GM21737 (cell line): ENCODE data around the gene SLC24A3.

Experiments
- ATAC-seq: cut with Tn5 transposase; IDR thresholded peaks from one replicate; pipeline ENCODE4 v1.9.1; 2021; ENCODE audit warnings: mild to moderate bottlenecking, moderate library complexity; ENCODE audit not compliant: unreplicated experiment

SLC24A3 gene

GRCh38 chr20:19336631-19337030, 124.2 kb downstream of the SLC24A3 start:
- ATAC-seq, result no peak

GRCh38 chr20:19338380-19338779, 125.9 kb downstream of the SLC24A3 start:
- ATAC-seq, result no peak

GRCh38 chr20:19338960-19339359, 126.5 kb downstream of the SLC24A3 start:
- ATAC-seq, result no peak

GRCh38 chr20:19341348-19342053, 129.1 kb downstream of the SLC24A3 start:
- ATAC-seq, result no peak

GRCh38 chr20:19344341-19344740, 131.9 kb downstream of the SLC24A3 start:
- ATAC-seq, result no peak

- no peak for ATAC-seq
These were observed 135.6 kb downstream of the SLC24A3 start for GRCh38 chr20:19347943-19348456.

GRCh38 chr20:19348582-19348981, 136.1 kb downstream of the SLC24A3 start:
- no peak for ATAC-seq

GRCh38 chr20:19349879-19350278, 137.4 kb downstream of the SLC24A3 start:
- ATAC-seq, result no peak

GRCh38 chr20:19351542-19351941, 139.1 kb downstream of the SLC24A3 start:
- no peak for ATAC-seq

GRCh38 chr20:19354950-19355349, 142.5 kb downstream of the SLC24A3 start:
- ATAC-seq, result no peak

GRCh38 chr20:19361790-19362189, 149.3 kb downstream of the SLC24A3 start:
- no peak for ATAC-seq

GRCh38 chr20:19363476-19363875, 151.0 kb downstream of the SLC24A3 start:
- no peak for ATAC-seq

GRCh38 chr20:19367591-19367990, 155.1 kb downstream of the SLC24A3 start:
- no peak for ATAC-seq

GRCh38 chr20:19368351-19368750, 155.9 kb downstream of the SLC24A3 start:
- ATAC-seq, result no peak

GRCh38 chr20:19370076-19371075, 157.9 kb downstream of the SLC24A3 start:
- no peak for ATAC-seq

- no peak for ATAC-seq
These were observed 158.7 kb downstream of the SLC24A3 start for GRCh38 chr20:19371112-19371511.

- ATAC-seq, result no peak
These were observed 161.8 kb downstream of the SLC24A3 start for GRCh38 chr20:19374216-19374615.

- no peak for ATAC-seq
These were observed 163.0 kb downstream of the SLC24A3 start for GRCh38 chr20:19375395-19375794.

- ATAC-seq, result no peak
These were observed 163.4 kb downstream of the SLC24A3 start for GRCh38 chr20:19375801-19376200.

- no peak for ATAC-seq
These were observed 164.2 kb downstream of the SLC24A3 start for GRCh38 chr20:19376451-19377229.

GRCh38 chr20:19378058-19378457, 165.6 kb downstream of the SLC24A3 start:
- no peak for ATAC-seq
